Breast epithelium (tissue), 3 donors: ENCODE measurements around the gene SLC38A3.

Source experiments
- POLR2A ChIP-seq: fragments of 450-650 bp; IDR thresholded peaks from one replicate; pipeline ENCODE4 v1.6.1; 2016; ENCODE audit warnings: antibody characterized with exemption, mild to moderate bottlenecking, moderate library complexity
- TF ChIP-seq, protein P1 (sequence below), 3 donors: fragments of 450-650 bp; IDR thresholded peaks; one replicate each; pipeline ENCODE4 v1.5.1; 2016 to 2017; ENCODE audit warnings: antibody characterized with exemption in 3 of 3, mild to moderate bottlenecking in 3 of 3, moderate library complexity in 3 of 3

DNA sequence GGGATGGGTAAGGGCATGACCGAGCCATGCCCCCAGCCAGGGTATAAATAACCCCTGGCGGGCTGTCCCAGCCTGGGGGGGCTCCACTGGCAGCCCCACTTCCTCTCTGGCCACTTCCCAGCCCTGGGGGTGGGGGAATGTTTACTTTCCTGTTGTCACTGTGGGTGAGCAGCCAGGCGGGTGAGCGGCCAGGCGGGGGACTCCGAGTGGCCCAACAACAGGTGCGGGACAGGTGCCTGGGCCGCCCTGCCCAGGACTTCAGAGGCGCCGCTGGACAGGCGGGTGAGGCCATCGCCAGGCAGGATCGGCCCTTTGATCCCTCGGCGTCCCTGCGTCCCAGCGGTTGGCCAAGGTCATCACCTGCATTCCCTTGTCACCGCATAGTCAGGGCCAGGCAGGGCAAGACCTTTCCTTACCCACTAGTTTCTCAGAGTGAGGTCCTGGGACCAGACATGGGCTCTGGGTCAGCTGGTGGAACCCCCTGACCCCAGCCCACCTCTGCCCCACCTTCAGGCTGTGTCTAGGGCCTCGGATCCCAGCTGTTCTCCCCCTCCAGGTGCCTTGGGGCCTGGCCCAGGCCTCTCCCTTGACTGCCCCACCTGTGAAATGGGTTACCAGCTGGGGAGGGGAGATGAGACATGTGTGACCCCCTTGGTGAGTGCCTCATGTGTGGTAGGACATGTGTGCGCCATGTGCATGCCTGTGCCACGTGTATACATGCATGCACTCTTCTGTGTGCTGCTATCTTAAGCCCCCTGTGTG is 33.4 kb upstream of the SLC38A3 start:
- TF ChIP-seq, protein P1, sequence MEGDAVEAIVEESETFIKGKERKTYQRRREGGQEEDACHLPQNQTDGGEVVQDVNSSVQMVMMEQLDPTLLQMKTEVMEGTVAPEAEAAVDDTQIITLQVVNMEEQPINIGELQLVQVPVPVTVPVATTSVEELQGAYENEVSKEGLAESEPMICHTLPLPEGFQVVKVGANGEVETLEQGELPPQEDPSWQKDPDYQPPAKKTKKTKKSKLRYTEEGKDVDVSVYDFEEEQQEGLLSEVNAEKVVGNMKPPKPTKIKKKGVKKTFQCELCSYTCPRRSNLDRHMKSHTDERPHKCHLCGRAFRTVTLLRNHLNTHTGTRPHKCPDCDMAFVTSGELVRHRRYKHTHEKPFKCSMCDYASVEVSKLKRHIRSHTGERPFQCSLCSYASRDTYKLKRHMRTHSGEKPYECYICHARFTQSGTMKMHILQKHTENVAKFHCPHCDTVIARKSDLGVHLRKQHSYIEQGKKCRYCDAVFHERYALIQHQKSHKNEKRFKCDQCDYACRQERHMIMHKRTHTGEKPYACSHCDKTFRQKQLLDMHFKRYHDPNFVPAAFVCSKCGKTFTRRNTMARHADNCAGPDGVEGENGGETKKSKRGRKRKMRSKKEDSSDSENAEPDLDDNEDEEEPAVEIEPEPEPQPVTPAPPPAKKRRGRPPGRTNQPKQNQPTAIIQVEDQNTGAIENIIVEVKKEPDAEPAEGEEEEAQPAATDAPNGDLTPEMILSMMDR (IDR thresholded peaks at IDR 0.05), result no peak
- no peak for TF ChIP-seq POLR2A
